DOHH2 (cell line): ENCODE data around the gene FAM53A.

ENCODE experiments used
- H3F3A ChIP-seq: fragments of 200-600 bp; sonication (generic), shearing (Covaris generic); 2 replicates; pipeline ENCODE4 v1.6.0; 2016; ENCODE audit warnings: antibody characterized with exemption, mild to moderate bottlenecking; ENCODE audit not compliant: control insufficient read depth, insufficient read depth
- H3K27ac ChIP-seq: fragments of 200-600 bp; sonication (generic); 2 replicates; pipeline ENCODE4 v1.5.1; 2014; ENCODE audit warnings: low read depth, mild to moderate bottlenecking, low read length, moderate library complexity
- H3K27me3 ChIP-seq: fragments of 200-600 bp; sonication (generic); 2 replicates; pipeline ENCODE4 v1.6.1; 2014; ENCODE audit warnings: mild to moderate bottlenecking, low read length, mixed read lengths; ENCODE audit not compliant: control insufficient read depth
- H3K36me3 ChIP-seq: fragments of 200-600 bp; sonication (generic); 2 replicates; pipeline ENCODE4 v1.6.1; 2014; ENCODE audit warnings: mild to moderate bottlenecking, low read length, moderate library complexity, mixed read lengths; ENCODE audit not compliant: control insufficient read depth
- H3K4me1 ChIP-seq: fragments of 200-600 bp; sonication (generic); 2 replicates; pipeline ENCODE4 v1.6.1; 2014; ENCODE audit warnings: mild to moderate bottlenecking, low read length, mixed read lengths; ENCODE audit not compliant: control insufficient read depth
- H3K4me2 ChIP-seq: fragments of 200-600 bp; sonication (generic); 2 replicates; pipeline ENCODE4 v1.6.0; 2014; ENCODE audit warnings: mild to moderate bottlenecking, low read length, moderate library complexity
- H3K4me3 ChIP-seq: fragments of 200-600 bp; sonication (generic); 2 replicates; pipeline ENCODE4 v1.5.1; 2014; ENCODE audit warnings: mild to moderate bottlenecking, low read length, mixed read lengths
- H3K79me2 ChIP-seq: fragments of 200-600 bp; sonication (generic); 2 replicates; pipeline ENCODE4 v1.6.1; 2014; ENCODE audit warnings: mild to moderate bottlenecking, low read length, mixed read lengths; ENCODE audit not compliant: control insufficient read depth
- H3K9me2 ChIP-seq: fragments of 200-600 bp; sonication (generic); replicated peaks from 2 replicates; pipeline ENCODE4 v1.6.1; 2014; ENCODE audit warnings: mild to moderate bottlenecking, low read length, mixed read lengths; ENCODE audit not compliant: control insufficient read depth
- H3K9me3 ChIP-seq: fragments of 200-600 bp; sonication (generic); 2 replicates; pipeline ENCODE4 v1.6.1; 2014; ENCODE audit warnings: antibody characterized with exemption, low read length, mixed read lengths; ENCODE audit not compliant: control insufficient read depth, insufficient read depth
- H4K20me1 ChIP-seq: fragments of 200-600 bp; sonication (generic); 2 replicates; pipeline ENCODE4 v1.6.0; 2014; ENCODE audit warnings: low read depth, mild to moderate bottlenecking, antibody characterized with exemption, low read length, moderate library complexity; ENCODE audit not compliant: control insufficient read depth, insufficient read depth
- EZH2phosphoT487 ChIP-seq: fragments of 200-600 bp; sonication (generic); IDR thresholded peaks from 2 replicates; pipeline ENCODE4 v1.6.1; 2017; ENCODE audit warnings: borderline replicate concordance, mild to moderate bottlenecking, antibody characterized with exemption, low read length, moderate library complexity, mixed read lengths
- TF ChIP-seq, protein P1 (sequence below): fragments of 200-600 bp; sonication (generic); IDR thresholded peaks from one replicate; pipeline ENCODE4 v1.5.1; 2014; ENCODE audit warnings: antibody characterized with exemption, mild to moderate bottlenecking, low read depth, low read length; ENCODE audit not compliant: poor library complexity, severe bottlenecking

FAM53A gene

GRCh38 chr4:1604706-1605205 lies 79.4 kb downstream of the FAM53A start:
- no peaks in the 10 kb centered on the region for H3K4me1 ChIP-seq
- H3K27ac ChIP-seq, result no peak overlapping the region
- H3K79me2 ChIP-seq, result no peaks in the 10 kb centered on the region
- no peaks in the 10 kb centered on the region for H3K9me3 ChIP-seq
- no peaks in the 10 kb centered on the region for H4K20me1 ChIP-seq
- H3K4me2 ChIP-seq, result no peak overlapping the region
- no peaks in the 10 kb centered on the region for H3K36me3 ChIP-seq
- no peak overlapping the region for H3K4me3 ChIP-seq
- H3K27me3 ChIP-seq, result no peaks in the 10 kb centered on the region
- no peaks in the 10 kb centered on the region for H3K9me2 ChIP-seq
- no peaks in the 10 kb centered on the region for H3F3A ChIP-seq
- TF ChIP-seq, protein P1, sequence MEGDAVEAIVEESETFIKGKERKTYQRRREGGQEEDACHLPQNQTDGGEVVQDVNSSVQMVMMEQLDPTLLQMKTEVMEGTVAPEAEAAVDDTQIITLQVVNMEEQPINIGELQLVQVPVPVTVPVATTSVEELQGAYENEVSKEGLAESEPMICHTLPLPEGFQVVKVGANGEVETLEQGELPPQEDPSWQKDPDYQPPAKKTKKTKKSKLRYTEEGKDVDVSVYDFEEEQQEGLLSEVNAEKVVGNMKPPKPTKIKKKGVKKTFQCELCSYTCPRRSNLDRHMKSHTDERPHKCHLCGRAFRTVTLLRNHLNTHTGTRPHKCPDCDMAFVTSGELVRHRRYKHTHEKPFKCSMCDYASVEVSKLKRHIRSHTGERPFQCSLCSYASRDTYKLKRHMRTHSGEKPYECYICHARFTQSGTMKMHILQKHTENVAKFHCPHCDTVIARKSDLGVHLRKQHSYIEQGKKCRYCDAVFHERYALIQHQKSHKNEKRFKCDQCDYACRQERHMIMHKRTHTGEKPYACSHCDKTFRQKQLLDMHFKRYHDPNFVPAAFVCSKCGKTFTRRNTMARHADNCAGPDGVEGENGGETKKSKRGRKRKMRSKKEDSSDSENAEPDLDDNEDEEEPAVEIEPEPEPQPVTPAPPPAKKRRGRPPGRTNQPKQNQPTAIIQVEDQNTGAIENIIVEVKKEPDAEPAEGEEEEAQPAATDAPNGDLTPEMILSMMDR, result no peak
- no peak for TF ChIP-seq EZH2phosphoT487

- no peaks in the 10 kb centered on the region for H3K27me3 ChIP-seq
- H3K4me3 ChIP-seq, result no peak overlapping the region
- no peaks in the 10 kb centered on the region for H3K9me3 ChIP-seq
- no peaks in the 10 kb centered on the region for H3K79me2 ChIP-seq
- H3F3A ChIP-seq, result no peaks in the 10 kb centered on the region
- H3K36me3 ChIP-seq, result no peaks in the 10 kb centered on the region
- H3K27ac ChIP-seq, result no peak overlapping the region
- no peak for TF ChIP-seq EZH2phosphoT487
- TF ChIP-seq, protein P1, result no peak
- no peaks in the 10 kb centered on the region for H3K9me2 ChIP-seq
- no peaks in the 10 kb centered on the region for H3K4me1 ChIP-seq
- H4K20me1 ChIP-seq, result no peaks in the 10 kb centered on the region
- no peak overlapping the region for H3K4me2 ChIP-seq
Observed at GRCh38 chr4:1604181-1604705, 79.9 kb downstream of the FAM53A start.

DNA sequence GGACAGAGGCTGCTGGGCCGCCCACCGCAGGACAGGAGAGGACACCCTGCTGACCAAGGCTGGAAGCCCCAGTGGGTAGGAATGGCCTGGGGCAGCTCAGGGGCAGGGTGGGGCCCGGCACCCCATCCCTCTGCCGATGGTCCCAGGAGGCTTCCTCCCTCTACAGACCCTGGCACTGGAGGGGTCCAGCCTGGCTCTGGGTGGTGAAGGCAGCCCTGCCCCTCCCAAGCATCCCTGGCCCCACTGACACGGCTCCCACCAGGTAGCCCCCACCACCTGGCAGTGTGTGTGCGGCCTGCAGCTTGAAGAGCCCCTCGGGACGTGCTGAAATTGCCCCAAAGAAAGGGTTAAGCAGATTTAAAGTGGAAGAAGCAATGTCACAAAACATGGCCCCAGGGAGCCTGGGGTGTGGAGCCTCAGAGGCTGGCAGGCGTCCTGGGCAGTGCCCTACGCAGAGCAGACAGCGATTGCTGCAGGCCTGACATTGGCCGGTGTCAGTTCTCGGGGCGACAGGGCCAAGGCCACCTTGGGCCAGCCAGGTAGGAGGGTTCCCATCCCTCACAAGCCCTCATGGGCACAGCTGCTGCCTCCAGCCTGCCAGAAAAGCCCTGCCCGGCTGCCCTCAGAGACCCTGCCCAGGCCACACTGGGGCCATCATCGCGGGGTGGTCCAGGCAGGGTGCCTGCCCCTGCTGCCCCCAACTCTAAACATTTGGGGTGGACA lies 80.5 kb downstream of the FAM53A start:
- no peaks in the 10 kb centered on the region for H3F3A ChIP-seq
- no peaks in the 10 kb centered on the region for H3K79me2 ChIP-seq
- H3K27me3 ChIP-seq, result no peaks in the 10 kb centered on the region
- H3K27ac ChIP-seq, result no peak overlapping the region
- no peaks in the 10 kb centered on the region for H3K4me1 ChIP-seq
- TF ChIP-seq, protein P1, result no peak
- TF ChIP-seq EZH2phosphoT487, result no peak
- H3K4me3 ChIP-seq, result no peak overlapping the region
- H3K36me3 ChIP-seq, result no peaks in the 10 kb centered on the region
- no peaks in the 10 kb centered on the region for H3K9me3 ChIP-seq
- H3K4me2 ChIP-seq, result no peak overlapping the region
- no peaks in the 10 kb centered on the region for H4K20me1 ChIP-seq
- H3K9me2 ChIP-seq, result no peaks in the 10 kb centered on the region
